Smooth muscle cell (in vitro differentiated cells): ENCODE measurements around the gene CAMTA1. TPM values are rescaled to one million over a fixed set of nuclear protein-coding genes. Genes with fewer than 3 reads are reported as not detected.

Experiments used
- DNase-seq: peaks from one replicate; lab custom pipeline; 2025; ENCODE audit not compliant: unreplicated experiment; lab: John Stamatoyannopoulos, UW
- H2AFZ ChIP-seq: fragments of 200-600 bp; sonication (generic); 2 replicates; pipeline ENCODE4 v1.6.0; 2016; ENCODE audit warnings: antibody characterized with exemption, low read depth, mild to moderate bottlenecking
- H3F3A ChIP-seq: fragments of 200-600 bp; sonication (generic); 2 replicates; pipeline ENCODE4 v1.6.0; 2017; ENCODE audit warnings: antibody characterized with exemption, low read depth
- H3K27ac ChIP-seq: fragments of 200-600 bp; sonication (generic); 2 replicates; pipeline ENCODE4 v1.5.1; 2016; ENCODE audit warnings: low read depth, mild to moderate bottlenecking
- H3K27me3 ChIP-seq: fragments of 200-600 bp; sonication (generic); 2 replicates; pipeline ENCODE4 v1.6.1; 2016; ENCODE audit warnings: low read depth, mild to moderate bottlenecking
- H3K36me3 ChIP-seq: fragments of 200-600 bp; sonication (generic); 2 replicates; pipeline ENCODE4 v1.5.1; 2016; ENCODE audit warnings: low read depth
- H3K4me1 ChIP-seq: fragments of 200-600 bp; sonication (generic); 2 replicates; pipeline ENCODE4 v1.5.1; 2016; ENCODE audit warnings: low read depth
- H3K4me2 ChIP-seq: fragments of 200-600 bp; sonication (generic); 2 replicates; pipeline ENCODE4 v1.6.0; 2016; ENCODE audit warnings: mild to moderate bottlenecking
- H3K4me3 ChIP-seq: fragments of 200-600 bp; sonication (generic); 2 replicates; pipeline ENCODE4 v1.5.1; 2016; ENCODE audit warnings: mild to moderate bottlenecking
- H3K79me2 ChIP-seq: fragments of 200-600 bp; sonication (generic); 2 replicates; pipeline ENCODE4 v1.6.0; 2016; ENCODE audit warnings: low read depth, mild to moderate bottlenecking
- H3K9ac ChIP-seq: fragments of 200-600 bp; sonication (generic); 2 replicates; pipeline ENCODE4 v1.6.0; 2016; ENCODE audit warnings: low read depth
- H3K9me3 ChIP-seq: fragments of 200-600 bp; sonication (generic); replicated peaks from 2 replicates; pipeline ENCODE4 v1.5.1; 2016; ENCODE audit warnings: low read depth
- H4K20me1 ChIP-seq: fragments of 200-600 bp; sonication (generic); 2 replicates; pipeline ENCODE4 v1.6.0; 2016; ENCODE audit warnings: low read depth
- WGBS: methylation state at CpG from one replicate; pipeline ENCODE4 v1.1.7; 2016; ENCODE audit warnings: low lambda C conversion rate; 5-methylcytosine and 5-hydroxymethylcytosine counted together
- polyA plus RNA-seq: library from polyadenylated mRNA; unstranded; fragments of >200 nt; fragmentation: Nextera tagmentation; extraction: Ambion mirVana; gene quantifications from 2 replicates; pipeline ENCODE4 v1.2.1, GENCODE V29; 2016
- total RNA-seq: library from RNA; depleted of rRNA; stranded (reverse); fragments of >200 nt; gene quantifications from 2 replicates; pipeline ENCODE4 v1.2.3, GENCODE V29; 2014
- TF ChIP-seq, protein P1 (sequence below): fragments of 200-600 bp; sonication (generic); IDR thresholded peaks from 2 replicates; pipeline ENCODE4 v1.5.1; 2017; ENCODE audit warnings: borderline replicate concordance, mild to moderate bottlenecking, antibody characterized with exemption; ENCODE audit not compliant: insufficient read depth, poor library complexity, severe bottlenecking

Gene CAMTA1
- total and polyA plus RNA-seq, 2 experiments from 2014 or later: 139 to 145 TPM

DNA sequence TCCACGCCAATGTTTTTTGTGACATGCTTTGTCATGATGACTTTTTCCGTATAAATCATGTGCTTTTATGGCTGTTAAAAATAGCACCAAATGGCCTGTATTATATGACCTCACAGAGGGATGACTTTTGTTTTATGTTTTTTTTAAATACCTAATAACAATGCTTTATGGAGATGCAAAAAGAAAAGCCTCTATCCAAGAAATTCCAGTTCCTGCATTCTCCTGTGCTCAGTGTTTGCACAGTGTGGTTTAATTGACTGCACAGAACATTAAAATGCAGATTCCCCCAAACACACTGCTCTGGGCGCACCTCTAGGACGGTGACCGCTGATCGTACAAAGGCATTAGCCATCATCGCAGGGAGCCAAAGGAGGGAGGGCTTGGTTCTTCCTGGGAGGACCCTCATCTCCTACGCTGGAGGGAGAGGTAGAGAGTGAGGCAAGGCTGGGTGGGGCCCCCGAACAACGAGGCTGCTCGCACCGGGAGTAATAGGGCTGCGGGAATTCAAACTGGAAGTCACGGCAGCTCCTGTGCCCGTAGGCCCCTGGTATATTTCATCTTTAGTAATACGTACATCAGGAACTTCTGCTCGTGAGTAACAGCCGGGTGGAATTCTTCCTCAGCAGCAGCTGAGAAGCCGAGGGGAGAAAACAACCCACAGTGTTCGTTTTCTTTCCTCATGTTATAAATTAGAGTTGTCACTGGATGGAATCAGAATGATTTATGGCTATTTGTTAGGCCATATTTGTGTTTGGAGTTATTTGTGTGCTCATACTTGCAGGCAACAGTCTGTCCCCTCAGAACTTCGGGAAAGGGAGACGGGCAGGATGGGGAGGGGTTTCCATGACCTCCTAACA lies 465.6 kb downstream of the CAMTA1 start:
- 95% methylated on average over 22 of the region's 22 CpGs for WGBS
- Histone ChIP-seq H3K27ac (no peak overlapping the region), H3K27me3 (no peaks in the 10 kb centered on the region), H3K4me3 (no peak overlapping the region), H3K9me3 (no peaks in the 10 kb centered on the region), H2AFZ (no peak overlapping the region), H3K4me2 (no peak overlapping the region), H3K36me3 (no peaks in the 10 kb centered on the region), H3F3A (no peaks in the 10 kb centered on the region), H3K9ac (no peak overlapping the region), H3K79me2 (no peaks in the 10 kb centered on the region), H3K4me1 (peaks cover 12% of the 10 kb centered on the region), H4K20me1 (no peaks in the 10 kb centered on the region)
- TF ChIP-seq, protein P1, sequence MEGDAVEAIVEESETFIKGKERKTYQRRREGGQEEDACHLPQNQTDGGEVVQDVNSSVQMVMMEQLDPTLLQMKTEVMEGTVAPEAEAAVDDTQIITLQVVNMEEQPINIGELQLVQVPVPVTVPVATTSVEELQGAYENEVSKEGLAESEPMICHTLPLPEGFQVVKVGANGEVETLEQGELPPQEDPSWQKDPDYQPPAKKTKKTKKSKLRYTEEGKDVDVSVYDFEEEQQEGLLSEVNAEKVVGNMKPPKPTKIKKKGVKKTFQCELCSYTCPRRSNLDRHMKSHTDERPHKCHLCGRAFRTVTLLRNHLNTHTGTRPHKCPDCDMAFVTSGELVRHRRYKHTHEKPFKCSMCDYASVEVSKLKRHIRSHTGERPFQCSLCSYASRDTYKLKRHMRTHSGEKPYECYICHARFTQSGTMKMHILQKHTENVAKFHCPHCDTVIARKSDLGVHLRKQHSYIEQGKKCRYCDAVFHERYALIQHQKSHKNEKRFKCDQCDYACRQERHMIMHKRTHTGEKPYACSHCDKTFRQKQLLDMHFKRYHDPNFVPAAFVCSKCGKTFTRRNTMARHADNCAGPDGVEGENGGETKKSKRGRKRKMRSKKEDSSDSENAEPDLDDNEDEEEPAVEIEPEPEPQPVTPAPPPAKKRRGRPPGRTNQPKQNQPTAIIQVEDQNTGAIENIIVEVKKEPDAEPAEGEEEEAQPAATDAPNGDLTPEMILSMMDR: no peak
- DNase-seq: no peak

DNA sequence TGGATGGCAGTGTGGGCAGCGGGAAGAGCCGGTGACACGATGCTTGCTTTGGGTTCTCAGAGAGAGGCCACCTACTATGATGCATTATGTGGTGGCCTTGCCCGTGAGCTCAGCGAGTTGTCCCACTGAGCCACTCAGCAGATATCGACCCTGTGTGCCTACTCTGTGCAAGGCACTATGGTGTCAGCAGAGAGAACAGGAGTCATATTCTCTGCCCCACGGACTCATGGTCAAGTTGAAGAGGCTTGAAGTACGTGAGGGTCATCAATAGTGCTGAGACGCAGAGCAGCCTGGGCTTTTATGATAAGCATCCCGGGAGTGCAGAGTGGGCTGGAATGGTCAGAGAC lies 466.2 kb downstream of the CAMTA1 start:
- WGBS: 85% methylated on average over 10 of the region's 10 CpGs
- H3F3A ChIP-seq: no peaks in the 10 kb centered on the region
- no peak for DNase-seq
- H3K79me2 ChIP-seq: no peaks in the 10 kb centered on the region
- TF ChIP-seq, protein P1: no peak
- H3K9ac ChIP-seq: no peak overlapping the region
- no peak overlapping the region for H3K4me3 ChIP-seq
- no peak overlapping the region for H3K27ac ChIP-seq
- H2AFZ ChIP-seq: no peak overlapping the region
- H4K20me1 ChIP-seq: no peaks in the 10 kb centered on the region
- no peaks in the 10 kb centered on the region for H3K27me3 ChIP-seq
- H3K9me3 ChIP-seq: no peaks in the 10 kb centered on the region
- no peak overlapping the region for H3K4me2 ChIP-seq
- no peaks in the 10 kb centered on the region for H3K36me3 ChIP-seq
- H3K4me1 ChIP-seq: peaks cover 12% of the 10 kb centered on the region

- Histone ChIP-seq H3K79me2 (no peaks in the 10 kb centered on the region), H3K36me3 (no peaks in the 10 kb centered on the region), H3K4me3 (no peak overlapping the region), H3F3A (no peaks in the 10 kb centered on the region), H3K27ac (no peak overlapping the region), H3K4me2 (no peak overlapping the region), H4K20me1 (no peaks in the 10 kb centered on the region), H3K27me3 (no peaks in the 10 kb centered on the region), H3K9ac (no peak overlapping the region), H3K4me1 (peaks cover 13% of the 10 kb centered on the region), H2AFZ (no peak overlapping the region), H3K9me3 (no peaks in the 10 kb centered on the region)
- DNase-seq: no peak
- TF ChIP-seq, protein P1: no peak
- WGBS: 84% methylated on average over 12 of the region's 12 CpGs
Observed at GRCh38 chr1:7252411-7253117, 467.3 kb downstream of the CAMTA1 start.
